Hepatocyte (in vitro differentiated cells): ENCODE data around the gene TOP3A.

Experiments used
- CTCF ChIP-seq: fragments of 200-600 bp; sonication (generic); IDR thresholded peaks from 2 replicates; pipeline ENCODE4 v1.5.1; 2016; ENCODE audit warnings: antibody characterized with exemption, mild to moderate bottlenecking; ENCODE audit not compliant: poor library complexity
- EZH2phosphoT487 ChIP-seq: fragments of 200-600 bp; sonication (generic); IDR thresholded peaks from one replicate; pipeline ENCODE4 v1.6.1; 2018; ENCODE audit warnings: antibody characterized with exemption, mild to moderate bottlenecking, low read depth, moderate library complexity; ENCODE audit not compliant: unreplicated experiment, severe bottlenecking

- no peak for TF ChIP-seq EZH2phosphoT487
- TF ChIP-seq CTCF = no peak
Measured at GRCh38 chr17:18324140-18325050, 9.6 kb upstream of the TOP3A start.
